Central memory CD8-positive, alpha-beta T cell (primary cell): ENCODE results near the gene LHX1.

ENCODE experiments used
- ATAC-seq: fragments of 150-1000 bp; cut with Tn5 transposase; replicated peaks from 2 replicates; pipeline ENCODE4 v1.10.0; 2022; ENCODE audit warnings: mild to moderate bottlenecking, moderate FRiP score, moderate number of reproducible peaks; ENCODE audit not compliant: poor library complexity, severe bottlenecking; ENCODE audit errors: extremely low read depth
- DNase-seq, 2 donors: peaks; one replicate each; pipeline ENCODE4 v3.0.0; 2021; ENCODE audit warnings: low spot score in 2 of 2
- H3K27ac Mint-ChIP-seq: one replicate; pipeline ENCODE4 v1.8.0; 2022; ENCODE audit warnings: low read depth, mild to moderate bottlenecking, moderate library complexity, mixed read lengths
- H3K27me3 Mint-ChIP-seq: one replicate; pipeline ENCODE4 v1.8.0; 2022; ENCODE audit warnings: mixed read lengths
- H3K36me3 Mint-ChIP-seq: one replicate; pipeline ENCODE4 v1.8.0; 2022; ENCODE audit warnings: mild to moderate bottlenecking, moderate library complexity, mixed read lengths; ENCODE audit not compliant: insufficient read depth
- H3K4me1 Mint-ChIP-seq: one replicate; pipeline ENCODE4 v1.8.0; 2022; ENCODE audit warnings: mixed read lengths
- H3K4me3 Mint-ChIP-seq: one replicate; pipeline ENCODE4 v1.8.0; 2022; ENCODE audit warnings: mild to moderate bottlenecking, moderate library complexity, mixed read lengths
- H3K9me3 Mint-ChIP-seq: one replicate; pipeline ENCODE4 v1.8.0; 2022; ENCODE audit warnings: mixed read lengths

Gene LHX1

GRCh38 chr17:36977066-36977465 lies 39.8 kb downstream of the LHX1 start:
- Mint-ChIP-seq H3K4me3 (no peak overlapping the region), H3K27me3 (no peaks in the 10 kb centered on the region), H3K27ac (no peak overlapping the region), H3K9me3 (no peaks in the 10 kb centered on the region), H3K36me3 (peaks cover 14% of the 10 kb centered on the region), H3K4me1 (peaks cover 71% of the 10 kb centered on the region)
- DNase-seq (no peak), ATAC-seq (no peak)

GRCh38 chr17:36977568-36977967 lies 40.3 kb downstream of the LHX1 start:
- peaks cover 67% of the 10 kb centered on the region for H3K4me1 Mint-ChIP-seq
- DNase-seq = no peak
- peak overlapping the region; percentile 33 for H3K27ac Mint-ChIP-seq

DNA sequence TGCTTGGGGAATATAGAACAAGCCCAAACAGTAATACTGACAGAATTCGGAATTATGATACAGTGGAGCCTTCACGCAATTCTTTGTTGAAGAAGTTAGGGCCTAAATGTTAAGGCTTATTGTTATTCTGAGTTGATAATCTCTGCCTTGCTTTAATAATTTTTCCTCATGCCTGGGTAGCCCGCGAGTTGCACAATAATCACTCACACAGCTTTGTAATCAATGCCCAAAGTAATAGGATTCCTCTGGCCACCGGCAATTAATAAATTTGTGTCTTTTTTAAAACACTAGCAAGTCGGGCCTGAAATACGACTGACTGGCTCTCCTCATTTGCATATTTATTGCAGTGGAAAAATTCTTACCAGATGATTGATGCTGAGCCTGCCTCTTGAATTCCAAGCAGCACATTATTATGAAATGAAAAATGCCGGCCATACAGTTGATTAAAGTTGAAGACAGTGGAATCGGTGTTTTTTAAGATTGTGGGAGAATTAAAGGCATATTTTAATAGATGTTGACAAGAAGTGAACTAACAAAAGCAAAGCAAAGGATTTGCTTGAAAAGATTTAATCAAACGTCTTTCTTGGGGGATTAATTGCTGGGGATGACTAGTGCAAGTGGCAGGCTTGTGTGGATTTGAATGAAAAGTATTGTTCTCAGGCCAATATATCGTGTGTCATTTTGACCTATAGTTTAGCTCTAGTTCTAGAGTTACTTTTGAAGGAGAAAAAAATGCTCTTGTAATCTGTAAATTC lies 41.7 kb downstream of the LHX1 start:
- H3K4me3 Mint-ChIP-seq = no peak overlapping the region
- ATAC-seq (no peak), DNase-seq (no peak)
- no peaks in the 10 kb centered on the region for H3K27me3 Mint-ChIP-seq
- peaks cover 60% of the 10 kb centered on the region for H3K4me1 Mint-ChIP-seq
- H3K36me3 Mint-ChIP-seq = peaks cover 23% of the 10 kb centered on the region
- H3K27ac Mint-ChIP-seq = no peak overlapping the region
- H3K9me3 Mint-ChIP-seq = no peaks in the 10 kb centered on the region

More at GRCh38 chr17:36977568-36977967, 40.3 kb downstream of the LHX1 start:
- H3K4me3 Mint-ChIP-seq = no peak overlapping the region
- no peak for ATAC-seq
- peaks cover 16% of the 10 kb centered on the region for H3K36me3 Mint-ChIP-seq
- H3K9me3 Mint-ChIP-seq = no peaks in the 10 kb centered on the region
- H3K27me3 Mint-ChIP-seq = no peaks in the 10 kb centered on the region

- Mint-ChIP-seq H3K36me3 (peaks cover 25% of the 10 kb centered on the region), H3K4me1 (peaks cover 63% of the 10 kb centered on the region), H3K4me3 (no peak overlapping the region), H3K27me3 (no peaks in the 10 kb centered on the region), H3K9me3 (no peaks in the 10 kb centered on the region), H3K27ac (no peak overlapping the region)
- ATAC-seq = no peak
- no peak for DNase-seq
These were observed 42.3 kb downstream of the LHX1 start for GRCh38 chr17:36979565-36979941.

DNA sequence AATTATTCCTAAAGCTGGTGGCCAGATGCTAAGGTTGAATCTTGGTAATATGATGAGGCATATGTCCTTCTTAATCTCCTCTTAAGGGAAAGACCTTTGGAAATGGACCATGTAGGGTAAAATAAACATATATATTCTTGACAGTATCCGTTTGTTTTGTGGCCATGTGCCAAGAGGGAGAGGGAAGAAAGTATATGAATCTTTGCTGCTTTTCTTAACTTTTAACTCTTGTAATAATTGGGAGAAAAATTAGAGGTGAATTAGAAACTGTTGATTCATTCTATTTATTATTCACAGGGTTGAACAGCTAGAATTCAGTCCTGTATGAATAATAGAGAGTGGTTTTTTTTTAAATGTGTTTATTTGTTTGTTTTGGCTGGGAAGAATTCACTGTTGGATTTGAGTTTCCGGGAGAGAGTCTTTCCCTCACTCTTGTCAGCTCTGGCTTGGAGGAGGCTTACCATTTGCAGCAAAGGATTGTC lies 43.0 kb downstream of the LHX1 start:
- ATAC-seq = no peak

DNA sequence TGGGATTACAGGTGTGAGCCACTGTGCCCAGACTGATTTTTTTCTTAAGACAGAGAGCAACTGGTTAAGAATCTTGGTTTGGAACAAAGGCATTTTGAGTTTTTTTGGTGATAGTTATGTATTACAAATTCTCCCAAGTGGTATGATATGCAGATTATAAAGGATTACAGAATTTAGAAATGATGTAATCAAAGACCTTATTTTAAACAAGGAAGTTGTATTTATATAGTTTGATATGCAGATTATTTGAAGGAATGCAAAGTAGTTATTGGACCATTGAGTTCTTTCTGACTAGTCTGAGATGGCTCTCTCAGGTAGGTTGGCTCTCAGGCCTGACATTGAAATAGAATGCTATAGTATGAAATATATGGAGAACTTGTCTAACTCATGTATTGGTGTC lies 46.3 kb downstream of the LHX1 start:
- Mint-ChIP-seq H3K36me3 (peaks cover 39% of the 10 kb centered on the region), H3K27me3 (no peaks in the 10 kb centered on the region), H3K4me1 (peaks cover 42% of the 10 kb centered on the region), H3K9me3 (no peaks in the 10 kb centered on the region), H3K4me3 (no peak overlapping the region), H3K27ac (peak overlapping the region; percentile 0)
- DNase-seq (no peak), ATAC-seq (no peak)

More for the DNA sequence above, 43.0 kb downstream of the LHX1 start:
- DNase-seq = no peak
- Mint-ChIP-seq H3K27me3 (no peaks in the 10 kb centered on the region), H3K4me1 (peaks cover 56% of the 10 kb centered on the region), H3K36me3 (peaks cover 23% of the 10 kb centered on the region), H3K9me3 (no peaks in the 10 kb centered on the region), H3K27ac (no peak overlapping the region), H3K4me3 (no peak overlapping the region)

GRCh38 chr17:36989173-36989572 lies 51.9 kb downstream of the LHX1 start:
- no peak overlapping the region for H3K4me3 Mint-ChIP-seq
- ATAC-seq (no peak), DNase-seq (no peak)
- H3K27me3 Mint-ChIP-seq = no peaks in the 10 kb centered on the region
- H3K9me3 Mint-ChIP-seq = no peaks in the 10 kb centered on the region
- H3K27ac Mint-ChIP-seq = no peak overlapping the region
- H3K36me3 Mint-ChIP-seq = peaks cover 58% of the 10 kb centered on the region
- peaks cover 21% of the 10 kb centered on the region for H3K4me1 Mint-ChIP-seq

GRCh38 chr17:36992701-36993100 lies 55.4 kb downstream of the LHX1 start:
- ATAC-seq (no peak), DNase-seq (no peak)
- Mint-ChIP-seq H3K36me3 (peaks cover 68% of the 10 kb centered on the region), H3K4me3 (no peak overlapping the region), H3K4me1 (peaks cover 12% of the 10 kb centered on the region), H3K27ac (no peak overlapping the region), H3K27me3 (no peaks in the 10 kb centered on the region), H3K9me3 (no peaks in the 10 kb centered on the region)

GRCh38 chr17:36993227-36993626 lies 56.0 kb downstream of the LHX1 start:
- Mint-ChIP-seq H3K27me3 (no peaks in the 10 kb centered on the region), H3K27ac (no peak overlapping the region), H3K36me3 (peaks cover 63% of the 10 kb centered on the region), H3K4me1 (peaks cover 16% of the 10 kb centered on the region), H3K4me3 (no peak overlapping the region), H3K9me3 (no peaks in the 10 kb centered on the region)
- ATAC-seq = no peak
- no peak for DNase-seq
